Measurements from ENCODE around the gene TMEM120A.
A peak's percentile ranks its signal among the peaks of the same experiment; 100 is the strongest.

TMEM120A gene

DNA sequence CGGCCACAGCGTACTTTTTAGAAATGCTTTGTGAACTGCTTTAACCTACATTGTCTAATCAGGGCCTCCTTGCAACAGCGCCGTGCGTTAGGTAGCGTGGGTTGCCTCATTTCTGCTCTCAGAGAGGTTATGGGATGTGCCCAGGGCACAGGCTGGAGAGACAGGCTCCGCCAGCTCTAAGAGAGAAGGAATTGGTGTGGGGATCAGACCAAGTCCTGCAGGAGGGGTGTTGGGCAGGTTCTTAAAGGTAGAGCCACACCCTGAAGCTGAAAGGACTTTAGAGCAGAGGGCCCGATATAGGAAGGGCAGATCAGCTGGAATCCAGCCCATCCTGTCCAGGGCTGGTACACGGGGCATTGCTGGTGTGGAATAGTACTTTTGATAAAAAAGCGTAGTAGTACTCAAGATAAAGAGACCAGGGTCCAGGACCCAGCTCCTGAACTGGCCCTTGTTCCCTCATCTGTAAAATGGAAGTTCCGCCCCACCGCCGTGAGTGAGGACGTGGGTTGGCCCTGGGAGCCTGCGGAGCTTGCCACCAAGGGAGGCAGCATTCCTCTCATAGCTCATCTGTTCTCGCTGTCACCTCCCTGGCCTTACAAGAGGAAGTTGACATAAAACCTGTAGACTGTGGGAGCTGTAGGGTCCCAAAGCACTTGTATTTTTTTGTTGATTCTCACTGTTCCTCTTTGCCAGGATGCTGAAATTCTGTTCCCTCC, 37.2 kb downstream of the TMEM120A start:
- no peak for DNase-seq (ENCODE audit: low read depth)

DNA sequence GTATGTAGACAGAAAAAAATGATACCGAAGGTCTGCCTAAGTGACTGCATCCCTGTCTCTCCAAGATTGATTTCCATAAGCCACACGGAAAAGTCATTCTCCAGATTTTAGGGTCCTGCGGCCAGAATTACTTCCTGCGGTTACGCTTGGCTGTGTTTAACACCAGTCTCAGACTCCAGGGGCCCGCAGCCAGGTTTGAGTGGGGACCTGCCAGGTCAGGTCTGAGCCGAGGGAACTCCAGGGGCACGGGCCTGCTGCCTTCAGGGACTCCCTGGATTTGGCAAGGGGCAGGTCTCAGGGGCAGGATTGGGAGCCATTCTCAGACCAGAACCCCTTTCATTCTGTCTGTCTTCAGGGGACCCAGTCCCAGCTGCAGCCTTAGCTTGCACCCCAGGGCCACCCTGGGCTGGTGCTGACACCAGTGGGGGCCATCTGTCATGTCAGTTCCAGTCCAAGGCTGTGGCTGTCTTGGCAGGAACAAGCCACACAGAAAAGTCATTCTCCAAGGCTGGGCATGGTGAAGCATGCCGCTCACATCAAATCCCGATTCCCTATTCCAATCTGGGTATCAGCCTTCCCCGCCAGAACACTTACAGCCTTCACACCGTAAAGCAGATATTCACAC, 39.0 kb downstream of the TMEM120A start:
- no peak for DNase-seq (ENCODE audit: low read depth)

DNA sequence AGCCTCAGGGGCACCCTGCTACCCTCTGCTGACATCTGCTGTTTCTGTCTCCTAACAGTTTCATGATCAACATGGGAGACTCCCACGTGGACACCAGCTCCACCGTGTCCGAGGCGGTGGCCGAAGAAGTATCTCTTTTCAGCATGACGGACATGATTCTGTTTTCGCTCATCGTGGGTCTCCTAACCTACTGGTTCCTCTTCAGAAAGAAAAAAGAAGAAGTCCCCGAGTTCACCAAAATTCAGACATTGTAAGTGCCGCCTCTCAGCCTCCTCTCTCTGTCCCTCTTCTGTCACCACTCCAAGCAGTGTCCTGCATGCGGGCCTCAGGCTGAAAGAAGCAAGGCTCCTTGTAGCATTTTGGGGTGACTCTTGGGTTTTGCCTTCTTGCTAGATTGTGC, 40.5 kb downstream of the TMEM120A start:
- no peak for DNase-seq (ENCODE audit: low read depth)

DNA sequence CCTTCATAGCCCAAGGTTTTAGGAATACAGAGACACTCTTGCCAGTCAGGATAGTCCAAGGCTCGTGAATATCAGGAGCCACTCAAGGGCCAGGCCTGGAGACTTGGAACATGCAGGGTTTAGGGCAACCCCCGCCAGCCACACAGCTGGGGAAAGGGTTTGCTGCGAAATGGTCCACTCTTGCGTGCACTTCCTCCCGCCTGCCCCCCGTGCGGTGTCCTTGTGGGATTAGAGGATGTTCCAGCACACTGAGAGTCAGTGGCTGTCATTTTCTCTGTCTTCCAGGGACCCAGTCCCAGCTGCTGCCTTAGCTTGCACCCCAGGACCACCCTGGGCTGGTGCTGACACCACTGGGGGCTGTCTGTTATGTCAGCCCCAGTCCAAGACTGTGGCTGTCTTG, 41.0 kb downstream of the TMEM120A start:
- DNase-seq (ENCODE audit: low read depth): no peak

DNA sequence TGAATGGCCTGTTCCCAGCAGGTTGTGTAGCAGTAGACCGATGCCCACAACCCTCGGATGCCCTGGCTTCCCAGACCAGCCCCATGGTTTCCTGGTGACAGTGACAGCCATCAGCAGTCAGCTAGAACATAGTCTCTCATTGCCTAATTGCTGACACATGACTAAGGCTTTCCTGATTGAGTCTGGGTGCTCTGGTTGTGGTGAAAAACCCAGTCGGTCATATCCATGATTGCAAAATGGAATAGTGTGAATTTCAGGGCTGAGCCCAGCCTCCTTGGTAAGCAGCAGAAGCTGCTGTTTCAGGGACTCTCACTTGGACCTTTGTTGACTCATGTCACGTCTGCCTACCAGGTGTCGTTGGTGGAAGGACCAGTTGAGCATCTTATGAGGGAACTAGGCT, 42.9 kb downstream of the TMEM120A start:
- DNase-seq (ENCODE audit: low read depth): no peak

DNA sequence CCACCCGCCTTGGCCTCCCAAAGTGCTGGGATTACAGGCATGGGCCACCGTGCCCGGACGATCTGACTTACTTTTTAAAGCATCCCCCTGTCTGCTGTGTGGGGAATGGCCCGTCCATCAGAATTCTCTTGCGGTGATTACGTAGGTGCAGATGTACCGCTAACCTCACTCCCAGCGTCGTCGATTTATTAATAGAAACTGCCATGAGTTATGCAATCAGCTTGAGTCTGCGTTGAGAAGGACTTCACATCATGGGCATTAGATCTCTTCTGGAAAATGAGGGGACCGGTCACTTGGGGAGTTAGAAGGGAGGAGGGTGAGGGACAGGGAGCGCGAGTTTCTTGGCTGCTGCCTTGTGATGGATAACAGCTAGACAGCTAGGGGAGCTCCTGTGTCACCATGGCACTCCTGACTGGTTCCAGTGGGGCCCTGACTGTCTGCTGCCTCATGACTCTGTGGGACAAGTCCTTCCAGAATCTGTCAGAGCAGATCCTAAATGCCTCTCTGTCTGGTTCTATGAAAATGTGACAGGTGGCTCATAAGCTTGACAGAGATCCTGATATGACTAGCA, 44.2 kb downstream of the TMEM120A start:
- DNase-seq (ENCODE audit: low read depth): no peak

DNA sequence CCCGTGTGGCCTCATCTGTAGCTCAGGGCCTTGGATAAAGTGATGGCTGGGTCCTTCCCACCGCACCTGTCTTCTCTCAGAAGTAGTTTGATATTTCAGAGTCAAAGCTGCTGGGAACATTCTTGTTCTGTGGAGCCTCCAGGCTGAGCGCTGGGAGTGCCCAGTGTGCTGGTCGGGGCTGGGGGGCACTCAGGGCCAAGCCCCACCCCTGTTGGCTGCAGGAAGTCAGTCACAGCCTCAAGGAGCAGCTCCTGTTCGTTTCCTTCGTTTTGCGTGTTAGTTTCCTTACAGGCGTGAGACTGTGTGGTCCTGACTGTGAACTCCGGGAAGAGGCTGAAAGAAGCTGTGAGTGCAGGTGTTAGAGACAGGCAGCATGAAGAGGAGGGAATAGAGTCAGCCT, 46.2 kb downstream of the TMEM120A start:
- no peak for DNase-seq (ENCODE audit: low read depth)

DNA sequence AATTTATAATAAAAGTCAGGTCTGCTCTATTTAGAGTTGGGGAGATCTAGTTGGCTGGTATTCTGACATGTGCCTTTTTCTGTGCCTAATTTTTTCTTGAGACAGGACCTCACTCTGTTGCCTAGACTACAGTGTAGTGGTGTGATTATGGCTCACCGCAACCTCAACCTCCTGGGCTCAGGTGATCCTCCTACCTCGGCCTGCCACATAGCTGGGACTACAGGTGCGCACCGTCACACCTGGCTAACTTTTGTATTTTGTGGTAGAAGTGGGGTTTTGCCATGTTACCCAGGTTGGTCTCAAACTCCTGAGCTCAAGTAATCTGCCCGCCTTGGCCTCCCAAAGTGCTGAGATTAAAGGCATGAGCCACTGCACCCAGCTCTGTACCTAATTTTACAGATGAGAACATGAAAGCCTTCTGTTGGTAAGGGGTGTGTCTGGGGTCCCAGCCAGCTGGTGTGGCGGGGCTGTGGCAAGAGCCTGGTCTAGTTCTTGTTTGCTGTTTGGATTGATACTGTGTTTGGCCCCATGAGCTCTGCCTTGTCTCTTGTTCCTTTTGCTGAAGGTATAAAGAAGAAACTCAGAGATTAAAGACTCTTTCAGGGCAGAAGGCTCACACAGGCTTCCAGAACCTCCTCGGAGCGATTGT, 48.1 kb downstream of the TMEM120A start:
- no peak for DNase-seq (ENCODE audit: low read depth)

DNA sequence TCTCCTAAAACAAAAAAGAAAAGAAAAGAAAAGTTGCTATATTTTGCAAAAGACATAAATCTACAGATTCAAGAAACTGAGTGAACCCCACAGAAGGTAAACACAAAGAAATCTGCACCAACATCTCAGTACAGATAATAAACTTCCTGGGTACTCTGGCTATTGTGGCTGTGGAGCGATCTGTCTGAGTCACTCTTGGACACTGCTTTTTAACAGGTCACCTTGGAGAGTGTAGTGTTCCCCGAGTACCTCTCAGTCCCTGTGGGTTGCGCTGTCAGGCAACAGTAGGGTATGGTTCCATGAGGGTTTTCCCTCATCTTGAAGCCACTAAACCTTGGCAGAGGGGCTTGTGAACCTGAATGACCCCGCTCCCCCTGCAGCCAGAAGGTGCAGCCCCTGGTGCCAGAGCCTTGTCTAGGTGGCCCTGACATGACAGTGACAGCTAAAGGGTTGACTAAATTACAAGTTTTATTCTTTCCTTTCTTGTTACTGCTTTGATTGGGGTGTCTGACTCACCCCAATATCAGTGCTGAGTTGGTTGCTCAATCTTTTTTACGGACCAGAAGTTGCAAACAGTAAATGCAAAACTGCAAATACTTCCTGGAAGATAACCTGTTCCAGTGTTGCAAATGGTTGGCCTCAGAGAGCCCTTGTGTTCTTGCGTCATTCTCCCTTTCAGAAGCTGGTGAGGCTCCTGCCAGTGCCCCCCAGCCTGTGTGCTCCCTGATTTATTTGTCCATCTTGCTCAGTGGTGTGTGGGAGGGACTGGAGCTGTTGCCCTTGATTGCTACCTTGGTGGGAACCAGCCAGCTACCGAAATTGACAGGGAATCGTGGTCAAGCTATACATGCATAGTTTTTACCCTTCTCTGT, 48.9 kb downstream of the TMEM120A start:
- DNase-seq (ENCODE audit: low read depth): no peak

DNA sequence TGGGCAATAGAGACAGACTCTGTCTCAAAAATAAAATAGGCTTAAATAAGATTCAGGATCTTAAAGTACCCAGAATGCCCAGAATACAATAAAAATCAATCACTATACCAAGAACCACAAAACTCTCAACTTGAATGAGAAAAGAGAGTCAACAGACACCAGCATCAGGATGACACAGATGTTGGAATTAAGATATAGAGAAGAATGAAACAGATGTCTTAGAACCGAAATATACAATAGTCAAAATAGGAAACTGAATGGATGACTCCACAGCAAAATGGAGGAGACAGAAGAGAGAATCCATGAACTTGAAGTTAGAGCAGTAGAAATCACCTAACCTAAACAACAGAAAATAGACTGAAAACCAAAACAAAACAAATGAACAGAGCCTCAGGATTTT, 49.9 kb downstream of the TMEM120A start:
- no peak for DNase-seq (ENCODE audit: low read depth)

DNA sequence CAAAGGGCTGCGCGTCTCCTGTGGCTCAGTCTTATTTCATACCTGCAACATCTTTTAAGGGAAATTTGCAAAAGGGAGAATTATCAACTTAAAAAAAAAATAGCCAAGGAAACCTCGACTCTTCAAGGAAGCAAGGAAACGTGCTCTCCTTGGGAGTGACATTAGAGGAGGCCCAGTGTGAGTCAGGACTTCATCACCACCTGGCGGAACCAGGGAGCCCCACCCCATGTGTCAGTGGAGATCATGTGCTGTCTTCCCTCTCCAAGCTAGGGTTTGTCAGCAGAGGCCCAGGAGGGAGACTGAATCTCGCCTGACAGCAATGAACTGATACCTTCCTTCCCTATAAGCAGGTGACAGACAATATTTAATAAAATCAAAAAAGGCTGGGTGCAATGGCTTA, 50.5 kb downstream of the TMEM120A start:
- DNase-seq (ENCODE audit: low read depth): no peak

DNA sequence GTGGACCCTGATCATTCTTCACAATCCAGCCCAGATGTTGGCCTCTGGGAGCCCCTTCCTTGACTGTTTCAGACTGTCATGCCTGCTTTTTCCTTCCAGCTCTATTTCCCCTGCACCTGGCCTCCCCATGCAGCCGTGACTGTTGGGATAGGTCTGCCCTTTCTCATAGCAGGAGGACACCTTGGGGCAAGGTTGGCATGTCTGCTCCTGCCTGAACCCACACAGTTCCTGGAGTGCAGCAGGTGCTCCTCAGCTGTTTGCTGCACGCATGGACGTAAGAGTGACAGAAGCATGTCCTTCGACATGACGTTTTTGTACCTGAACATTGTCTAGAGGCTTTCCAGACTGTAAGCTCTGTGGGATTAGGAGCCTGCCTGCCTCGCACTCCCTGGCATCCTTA, 55.5 kb downstream of the TMEM120A start:
- no peak for DNase-seq (ENCODE audit: low read depth)

DNA sequence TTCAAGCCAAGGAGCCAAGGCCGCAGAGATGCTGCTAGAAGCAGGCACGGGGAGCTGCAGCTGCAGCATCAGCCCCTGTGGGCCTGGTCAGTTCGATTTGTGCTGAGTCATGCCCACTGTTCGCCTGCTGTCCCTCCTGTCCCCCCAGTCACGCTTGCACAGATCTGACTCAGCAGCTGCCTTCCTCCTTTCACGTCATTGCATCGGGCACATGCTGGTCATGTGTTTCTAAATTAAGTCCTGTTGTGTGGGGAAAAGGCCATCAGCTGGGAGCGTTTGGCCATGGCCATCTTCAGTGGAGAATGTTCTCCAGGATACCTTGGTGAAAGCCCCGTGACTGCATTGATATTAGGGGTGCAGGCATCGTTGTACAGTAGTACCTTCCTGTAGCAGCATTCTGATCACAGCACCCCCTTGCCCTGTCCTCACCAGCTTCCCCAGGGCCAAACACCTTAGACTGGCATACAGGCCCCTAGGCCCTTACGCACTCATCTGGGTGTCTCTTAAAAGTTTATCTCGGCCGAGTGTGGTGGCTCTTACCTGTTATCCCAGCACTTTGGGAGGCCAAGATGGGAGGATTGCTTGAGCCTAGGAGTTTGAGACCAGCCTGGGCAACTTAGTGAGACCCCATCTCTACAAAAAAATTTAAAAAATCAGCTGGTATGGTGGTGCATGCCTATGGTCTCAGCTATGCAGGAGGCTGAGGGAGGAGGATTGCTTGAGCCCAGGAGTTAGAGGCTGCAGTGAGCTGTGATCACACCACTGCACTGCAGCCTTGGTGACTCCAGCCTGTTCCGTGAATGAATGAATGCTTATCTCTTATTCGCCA, 56.2 kb downstream of the TMEM120A start:
- peak; percentile 89 for DNase-seq (ENCODE audit: low read depth)

All from fibroblast of the conjunctiva (primary cell).